K562 (cell line): ENCODE data around the gene SHISA9. TPM values are rescaled to one million over a fixed set of nuclear protein-coding genes. Genes with fewer than 3 reads are reported as not detected.

ENCODE experiments used
- ATAC-seq: fragments of 200-7000 bp; cut with Tn5 transposase; 3 replicates; pipeline ENCODE4 v1.9.1; 2020; ENCODE audit warnings: moderate library complexity
- BruUV-seq: library from RNA; stranded (reverse); fragments of 400-500 nt; replicated peaks from 2 replicates; lab custom pipeline; 2021; lab: Mats Ljungman, UMichigan
- CTCF ChIA-PET: fragments of 300-600 bp; formaldehyde crosslinking; extraction: SDS; loops from one replicate; lab custom pipeline; 2021; ENCODE audit warnings: low intra/inter-chr PET ratio; lab: Yijun Ruan, JAX
- POLR2A ChIA-PET: fragments of 300-600, 350-650 bp; sonication (Branson Sonifier 250); formaldehyde crosslinking; extraction: SDS; loops from one replicate; lab custom pipeline; 2021; ENCODE audit warnings: antibody characterized with exemption, inconsistent platforms; lab: Yijun Ruan, JAX
- DNase-seq, 4 experiments: peaks; one replicate each; pipeline versions ENCODE4 v3.0.0 to v3.0.0-alpha.2; 2011 to 2018; ENCODE audit warnings: low spot score in 3 of 4, mixed read lengths in 3 of 4; ENCODE audit errors: extremely low read depth in 1 of 4
- FAIRE-seq: peaks from 2 replicates; lab custom pipeline; 2011; peaks lifted over from hg19 to GRCh38; lab: Jason Lieb, UNC
- H2AFZ ChIP-seq: 2 replicates; pipeline ENCODE4 v1.6.0; 2011; ENCODE audit warnings: low read depth, low read length, control low read depth, inconsistent platforms
- H3K27ac ChIP-seq: fragments of 200-600 bp; 3 replicates; pipeline ENCODE4 v1.8.0; 2011; ENCODE audit warnings: low read depth, mild to moderate bottlenecking, control low read depth, inconsistent platforms, low read length, moderate library complexity, mixed read lengths; ENCODE audit errors: extremely low read depth
- H3K27me3 ChIP-seq, 2 experiments: fragments of 300-600 bp in 1 of 2; 2 replicates in 1 of 2; 3 replicates in 1 of 2; pipeline versions ENCODE4 v1.6.0 to v1.8.0; 2011; ENCODE audit warnings: inconsistent platforms in 2 of 2, low read length in 2 of 2, mild to moderate bottlenecking in 1 of 2, mixed read lengths in 1 of 2, moderate library complexity in 1 of 2; ENCODE audit not compliant: control insufficient read depth in 2 of 2, insufficient read depth in 2 of 2
- H3K36me3 ChIP-seq: fragments of 300-600 bp; 3 replicates; pipeline ENCODE4 v1.8.0; 2011; ENCODE audit warnings: mild to moderate bottlenecking, low read length, inconsistent platforms; ENCODE audit not compliant: control insufficient read depth, insufficient read depth
- H3K4me1 ChIP-seq, 2 experiments: fragments of 200-600 bp in 1 of 2; replicated peaks in 1 of 2; 2 replicates in 1 of 2; 3 replicates in 1 of 2; pipeline versions ENCODE4 v1.5.1 to v1.8.0; 2011; ENCODE audit warnings: inconsistent platforms in 2 of 2, low read length in 2 of 2, mild to moderate bottlenecking in 1 of 2, mixed read lengths in 1 of 2, moderate library complexity in 1 of 2; ENCODE audit not compliant: control insufficient read depth in 2 of 2, insufficient read depth in 2 of 2
- H3K4me2 ChIP-seq: 2 replicates; pipeline ENCODE4 v1.6.1; 2011; ENCODE audit warnings: low read length, control low read depth, inconsistent platforms, mixed read lengths; ENCODE audit not compliant: insufficient read depth
- H3K4me3 ChIP-seq: fragments of 200-600 bp; sonication (generic), shearing (Covaris generic); 2 replicates; pipeline ENCODE4 v1.5.1; 2016; ENCODE audit warnings: control low read depth, inconsistent platforms
- H3K79me2 ChIP-seq: fragments of 200-600 bp; 3 replicates; pipeline ENCODE4 v1.8.0; 2011; ENCODE audit warnings: low read length, inconsistent platforms; ENCODE audit not compliant: control insufficient read depth, insufficient read depth
- H3K9ac ChIP-seq, 2 experiments: 2 replicates each; pipeline versions ENCODE4 v1.6.0 to v1.6.1; 2011; ENCODE audit warnings: low read depth in 2 of 2, low read length in 2 of 2, control low read depth in 1 of 2, inconsistent platforms in 1 of 2, mild to moderate bottlenecking in 1 of 2, mixed read lengths in 1 of 2; ENCODE audit not compliant: insufficient read depth in 1 of 2
- H3K9me1 ChIP-seq: one replicate; pipeline ENCODE4 v1.6.0; 2011; ENCODE audit warnings: inconsistent platforms, mild to moderate bottlenecking, low read length, moderate library complexity; ENCODE audit not compliant: control insufficient read depth, insufficient read depth
- H3K9me3 ChIP-seq: replicated peaks from 2 replicates; pipeline ENCODE4 v1.5.1; 2011; ENCODE audit warnings: low read depth, low read length, inconsistent platforms; ENCODE audit not compliant: control insufficient read depth, insufficient read depth
- H4K20me1 ChIP-seq: replicated peaks from 2 replicates; pipeline ENCODE4 v1.6.1; 2011; ENCODE audit warnings: low read length, inconsistent platforms, mixed read lengths; ENCODE audit not compliant: control insufficient read depth, insufficient read depth
- DIDO1 ChIP-seq: fragments of 450-650 bp; IDR thresholded peaks from 2 replicates; pipeline ENCODE4 v1.6.1; 2016; ENCODE audit warnings: low read depth, missing biosample characterization, missing genetic modification characterization
- ELF2 ChIP-seq: fragments of 250-450 bp; sonication (Bioruptor Pico); IDR thresholded peaks from 2 replicates; pipeline ENCODE4 v1.5.0; 2021; ENCODE audit warnings: mild to moderate bottlenecking
- HDAC6 ChIP-seq: IDR thresholded peaks from 2 replicates; pipeline ENCODE4 v1.6.1; 2012; ENCODE audit warnings: low read depth, mild to moderate bottlenecking, control low read depth, inconsistent platforms, low read length, moderate library complexity
- HEY1 ChIP-seq: fragments of 250-450 bp; sonication (Bioruptor Pico); IDR thresholded peaks from 2 replicates; pipeline ENCODE4 v1.5.0; 2020; ENCODE audit warnings: mild to moderate bottlenecking, moderate library complexity, borderline replicate concordance
- KAT2B ChIP-seq: IDR thresholded peaks from one replicate; pipeline ENCODE4 v1.6.1; 2012; ENCODE audit warnings: low read depth, mild to moderate bottlenecking, control low read depth, inconsistent platforms, low read length, moderate library complexity
- KDM4B ChIP-seq, 2 experiments: fragments of 450-650 bp in 1 of 2; sonication (generic) in 1 of 2; IDR thresholded peaks; 2 replicates each; pipeline ENCODE4 v1.6.1; 2016 to 2017; ENCODE audit warnings: borderline replicate concordance in 2 of 2, antibody characterized with exemption in 1 of 2, low read depth in 1 of 2, mild to moderate bottlenecking in 1 of 2
- NCOA6 ChIP-seq: fragments of 450-650 bp; IDR thresholded peaks from 2 replicates; pipeline ENCODE4 v1.6.1; 2017; ENCODE audit warnings: mild to moderate bottlenecking
- NCOR1 ChIP-seq: fragments of 450-650 bp; IDR thresholded peaks from 2 replicates; pipeline ENCODE4 v1.6.1; 2016; ENCODE audit warnings: mild to moderate bottlenecking, moderate library complexity
- SMAD2 ChIP-seq: fragments of 150-350 bp; IDR thresholded peaks from 2 replicates; pipeline ENCODE4 v1.6.1; 2014; ENCODE audit warnings: low read depth, mild to moderate bottlenecking, low read length
- SRSF9 ChIP-seq: fragments of 200-400 bp; formaldehyde crosslinking; IDR thresholded peaks from 2 replicates; pipeline ENCODE4 v1.6.1; 2017; ENCODE audit warnings: low read depth, low read length, borderline replicate concordance
- WHSC1 ChIP-seq: IDR thresholded peaks from one replicate; pipeline ENCODE4 v1.6.1; 2012; ENCODE audit warnings: low read length, control low read depth, inconsistent platforms
- ZNF140 ChIP-seq: fragments of 250-450 bp; sonication (Bioruptor Pico); IDR thresholded peaks from 2 replicates; pipeline ENCODE4 v1.8.0; 2021; ENCODE audit warnings: moderate library complexity, mild to moderate bottlenecking, inconsistent platforms
- ZNF197 ChIP-seq: fragments of 200-800 bp; sonication (Bioruptor generic); IDR thresholded peaks from 2 replicates; pipeline ENCODE4 v1.6.1; 2016; ENCODE audit warnings: low read depth, missing genetic modification characterization, missing compliant biosample characterization
- ZSCAN32 ChIP-seq: fragments of 450-650 bp; formaldehyde crosslinking; IDR thresholded peaks from 2 replicates; pipeline ENCODE4 v1.4.0; 2020; ENCODE audit warnings: mild to moderate bottlenecking, moderate library complexity
- WGBS: fragments of 100-300 bp; shearing (Covaris generic); methylation state at CpG from one replicate; pipeline ENCODE4 v1.1.6; 2016; ENCODE audit warnings: low coverage, mixed read lengths; ENCODE audit not compliant: insufficient coverage; ENCODE audit errors: missing lambda C conversion rate; 5-methylcytosine and 5-hydroxymethylcytosine counted together
- in situ Hi-C: fragments of 300-500 bp; cut with MboI; formaldehyde crosslinking; loops from 4 replicates; pipeline ENCODE4 v1.15.0; 2018; ENCODE audit warnings: inconsistent platforms, mixed read lengths
- intact Hi-C: fragments of 100-400 bp; cut with micrococcal nuclease; formaldehyde crosslinking; loops from 2 replicates; pipeline ENCODE4 v1.14.2; 2022
- polyA plus RNA-seq, 8 experiments: library from polyadenylated mRNA; depleted of rRNA in 4 of 8; stranded (reverse) in 5 of 8; unstranded in 3 of 8; fragments of >200 nt; fragmentation: Nextera tagmentation in 2 of 8; fragmentation: Illumina TruSeq in 1 of 8; extraction: Ambion mirVana in 2 of 8; extraction: Trizol in 1 of 8; gene quantifications; 2 replicates each; pipeline versions ENCODE4 v1.2.1 to v1.2.3, GENCODE V29; 2011 to 2014; ENCODE audit warnings: inconsistent platforms in 1 of 8, missing spikeins in 1 of 8
- total RNA-seq, 7 experiments: library from RNA; depleted of rRNA in 6 of 7; stranded (reverse); fragments of >200 nt in 6 of 7; fragmentation: Illumina TruSeq in 2 of 7; extraction: Trizol in 2 of 7; gene quantifications; 2 replicates each; pipeline versions ENCODE4 v1.2.1 to v1.2.3, GENCODE V29; 2011 to 2021; ENCODE audit warnings: low replicate concordance in 1 of 7

SHISA9 gene
- total and polyA plus RNA-seq, 9 of the 15 experiments (the other 6 are each of a cell fraction or from before 2014, with no cell fraction given), result under 0.01 to 0.16 (median 0.01) TPM; not detected in 6

DNA sequence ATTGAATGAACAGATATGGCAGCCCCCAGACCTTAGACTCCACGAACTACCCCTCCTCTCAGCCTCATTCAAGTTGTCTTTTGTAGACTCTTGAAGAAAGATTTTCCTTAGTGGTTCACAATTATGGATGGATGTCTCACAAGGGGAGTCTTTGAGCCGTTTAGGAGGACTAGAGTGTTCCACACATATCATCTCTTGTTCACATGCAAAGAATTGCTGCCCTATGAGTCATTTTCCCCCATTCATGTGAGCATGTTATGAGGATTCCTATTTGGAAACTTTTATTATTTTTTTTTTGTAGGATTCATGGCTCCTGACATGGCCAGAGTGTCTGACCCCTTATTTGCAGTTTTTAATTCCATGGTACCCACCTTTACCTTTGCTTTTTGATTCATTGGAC lies 237.1 kb downstream of the SHISA9 start:
- no peak overlapping the region for H2AFZ ChIP-seq
- TF ChIP-seq KAT2B, result no peak
- no peak for TF ChIP-seq NCOR1
- no peak for TF ChIP-seq ZNF197 (CRISPR knock-in tag)
- TF ChIP-seq HDAC6, result no peak
- no peak for TF ChIP-seq DIDO1 (tag)
- no peak for TF ChIP-seq ZNF140 (CRISPR knock-in tag)
- no peak for TF ChIP-seq HEY1 (CRISPR knock-in tag)
- TF ChIP-seq WHSC1, result no peak
- TF ChIP-seq KDM4B (IDR thresholded peaks at IDR 0.05; ENCODE audit: borderline replicate concordance in 2 of 2, low read depth in 1 of 2), result no peak
- TF ChIP-seq ELF2, result no peak
- TF ChIP-seq SRSF9, result no peak
- TF ChIP-seq ZSCAN32, result no peak
- TF ChIP-seq SMAD2, result no peak
- no peak for TF ChIP-seq NCOA6
- TF ChIP-seq, all 486 proteins: peak for 0
- Histone ChIP-seq H3K9me1 (no peaks in the 10 kb centered on the region), H3K4me1 (no peaks in the 10 kb centered on the region), H3K9ac (no peak overlapping the region), H3K27ac (no peak overlapping the region), H3K9me3 (no peaks in the 10 kb centered on the region), H3K4me3 (no peak overlapping the region), H3K79me2 (no peaks in the 10 kb centered on the region), H3K27me3 (no peaks in the 10 kb centered on the region), H4K20me1 (no peaks in the 10 kb centered on the region), H3K4me2 (no peak overlapping the region), H3K36me3 (no peaks in the 10 kb centered on the region)
- DNase-seq, result no peak
- ATAC-seq, result no peak
- POLR2A ChIA-PET, result no interaction called here
- no TSS peak for BruUV-seq
- in situ Hi-C loops, result no loop called here
- 0% methylated on average over 2 of the region's 2 CpGs for WGBS
- CTCF ChIA-PET, result no interaction called here
- intact Hi-C loops, result no loop called here
- FAIRE-seq, result no peak
